AG09309 (cell line): Measurements from ENCODE around the gene CUL4A.
"Not testable (repeated sequence)": the region's sequence is repeated elsewhere in the genome, so short reads cannot be mapped to it uniquely, and the experiment has no call there.

Experiments used
- DNase-seq: peaks from one replicate; pipeline ENCODE4 v3.0.0-alpha.2; 2010; ENCODE audit warnings: low read depth
- H3K4me3 ChIP-seq: 2 replicates; pipeline ENCODE4 v1.5.1; 2011; ENCODE audit warnings: mild to moderate bottlenecking, low read depth, low read length, moderate library complexity; ENCODE audit not compliant: control insufficient read depth
- CTCF ChIP-seq: IDR thresholded peaks from 2 replicates; pipeline ENCODE4 v1.5.1; 2011; ENCODE audit warnings: mild to moderate bottlenecking, low read depth, low read length, inconsistent platforms; ENCODE audit not compliant: insufficient read depth, control insufficient read depth; ENCODE audit errors: missing control alignments

CUL4A gene

GRCh38 chr13:113238536-113238935 is 29.1 kb downstream of the CUL4A start:
- no peak for TF ChIP-seq CTCF
- DNase-seq = no peak
- no peak overlapping the region for H3K4me3 ChIP-seq

GRCh38 chr13:113239357-113239756 is 29.9 kb downstream of the CUL4A start:
- TF ChIP-seq CTCF = no peak
- no peak for DNase-seq
- no peak overlapping the region for H3K4me3 ChIP-seq

- H3K4me3 ChIP-seq = no peak overlapping the region
- no peak for DNase-seq
- TF ChIP-seq CTCF = no peak
Observed at GRCh38 chr13:113239986-113240385, 30.6 kb downstream of the CUL4A start.

- DNase-seq = not testable (repeated sequence)
Observed at GRCh38 chr13:113241623-113242022, 32.2 kb downstream of the CUL4A start.

GRCh38 chr13:113243847-113244246 is 34.4 kb downstream of the CUL4A start:
- no peak for DNase-seq
- no peak for TF ChIP-seq CTCF
- no peak overlapping the region for H3K4me3 ChIP-seq

More at GRCh38 chr13:113241623-113242022, 32.2 kb downstream of the CUL4A start:
- not testable (repeated sequence) for H3K4me3 ChIP-seq

GRCh38 chr13:113245849-113246796 is 36.7 kb downstream of the CUL4A start:
- H3K4me3 ChIP-seq = no peak overlapping the region
- DNase-seq = no peak

More at GRCh38 chr13:113245849-113246796, 36.7 kb downstream of the CUL4A start:
- peak; percentile 32 for TF ChIP-seq CTCF
